ENCODE data around the gene COL18A1.

Gene COL18A1

GRCh38 chr21:45544449-45545235 is 139.7 kb downstream of the COL18A1 start:
- DNase-seq (ENCODE audit: low read depth, low spot score): no peak

- no peak for DNase-seq (ENCODE audit: low read depth, low spot score)
Observed at GRCh38 chr21:45545236-45545570, 140.2 kb downstream of the COL18A1 start.

GRCh38 chr21:45545691-45546531 is 140.9 kb downstream of the COL18A1 start:
- no peak for DNase-seq (ENCODE audit: low read depth, low spot score)

GRCh38 chr21:45546636-45547544 is 141.9 kb downstream of the COL18A1 start:
- DNase-seq (ENCODE audit: low read depth, low spot score): peak; percentile 71

GRCh38 chr21:45547545-45547900 is 142.6 kb downstream of the COL18A1 start:
- no peak for DNase-seq (ENCODE audit: low read depth, low spot score)

GRCh38 chr21:45548711-45549491 is 143.9 kb downstream of the COL18A1 start:
- no peak for DNase-seq (ENCODE audit: low read depth, low spot score)

- no peak for DNase-seq (ENCODE audit: low read depth, low spot score)
Observed at GRCh38 chr21:45549626-45550463, 144.9 kb downstream of the COL18A1 start.

GRCh38 chr21:45550522-45551210 is 145.7 kb downstream of the COL18A1 start:
- DNase-seq (ENCODE audit: low read depth, low spot score): no peak

GRCh38 chr21:45551316-45551715 is 146.4 kb downstream of the COL18A1 start:
- DNase-seq (ENCODE audit: low read depth, low spot score): no peak

GRCh38 chr21:45551783-45552695 is 147.1 kb downstream of the COL18A1 start:
- no peak for DNase-seq (ENCODE audit: low read depth, low spot score)

- DNase-seq (ENCODE audit: low read depth, low spot score): no peak
Observed at GRCh38 chr21:45552696-45553391, 147.9 kb downstream of the COL18A1 start.

GRCh38 chr21:45554477-45555175 is 149.7 kb downstream of the COL18A1 start:
- DNase-seq (ENCODE audit: low read depth, low spot score): peak; percentile 79

GRCh38 chr21:45555251-45555556 is 150.2 kb downstream of the COL18A1 start:
- DNase-seq (ENCODE audit: low read depth, low spot score): no peak

GRCh38 chr21:45555557-45556301 is 150.8 kb downstream of the COL18A1 start:
- DNase-seq (ENCODE audit: low read depth, low spot score): peak; percentile 97

- no peak for DNase-seq (ENCODE audit: low read depth, low spot score)
Observed at GRCh38 chr21:45556302-45556644, 151.3 kb downstream of the COL18A1 start.

- no peak for DNase-seq (ENCODE audit: low read depth, low spot score)
Observed at GRCh38 chr21:45556645-45557615, 152.0 kb downstream of the COL18A1 start.

Data from ELF-1 (cell line).